ENCODE results near the gene SNCG.
A peak's percentile ranks its signal among the peaks of the same experiment; 100 is the strongest.

GRCh38 chr10:86960003-86960862, 1.8 kb downstream of the SNCG start:
- TF ChIP-seq CBX2 (IDR thresholded peaks at IDR 0.05; ENCODE audit: borderline replicate concordance, low read depth) (no peak), CTCF (IDR thresholded peaks at IDR 0.05) (peak; percentile 82)
